Fibroblast of peridontal ligament (primary cell): ENCODE data around the gene FBXL13.
"Not testable (repeated sequence)": the region's sequence is repeated elsewhere in the genome, so short reads cannot be mapped to it uniquely, and the experiment has no call there.

Experiments used
- DNase-seq: peaks from one replicate; pipeline ENCODE4 v3.0.0-alpha.2; 2010; ENCODE audit errors: extremely low read depth

Gene FBXL13

GRCh38 chr7:102819151-102819550, 255.4 kb downstream of the FBXL13 start:
- no peak for DNase-seq

- no peak for DNase-seq
Observed at GRCh38 chr7:102817616-102818573, 256.7 kb downstream of the FBXL13 start.

GRCh38 chr7:102814025-102814471, 260.5 kb downstream of the FBXL13 start:
- peak; percentile 37 for DNase-seq

- no peak for DNase-seq
Observed at GRCh38 chr7:102813191-102814024, 261.2 kb downstream of the FBXL13 start.

GRCh38 chr7:102811942-102812678, 262.5 kb downstream of the FBXL13 start:
- DNase-seq: no peak

GRCh38 chr7:102810916-102811315, 263.7 kb downstream of the FBXL13 start:
- peak; percentile 15 for DNase-seq

GRCh38 chr7:102806613-102807012, 268.0 kb downstream of the FBXL13 start:
- no peak for DNase-seq

- peak; percentile 57 for DNase-seq
Observed at GRCh38 chr7:102795987-102796595, 278.5 kb downstream of the FBXL13 start.

GRCh38 chr7:102794567-102794966, 280.0 kb downstream of the FBXL13 start:
- DNase-seq: not testable (repeated sequence)

GRCh38 chr7:102791831-102792230, 282.8 kb downstream of the FBXL13 start:
- not testable (repeated sequence) for DNase-seq

- DNase-seq: not testable (repeated sequence)
Observed at GRCh38 chr7:102791367-102791766, 283.2 kb downstream of the FBXL13 start.

- not testable (repeated sequence) for DNase-seq
Observed at GRCh38 chr7:102790364-102791100, 284.1 kb downstream of the FBXL13 start.

GRCh38 chr7:102788770-102789169, 285.8 kb downstream of the FBXL13 start:
- not testable (repeated sequence) for DNase-seq

GRCh38 chr7:102780926-102781325, 293.7 kb downstream of the FBXL13 start:
- not testable (repeated sequence) for DNase-seq

- peak; percentile 11 for DNase-seq
Observed at GRCh38 chr7:102778663-102779062, 295.9 kb downstream of the FBXL13 start.

- DNase-seq: not testable (repeated sequence)
Observed at GRCh38 chr7:102776217-102776616, 298.4 kb downstream of the FBXL13 start.

- DNase-seq: not testable (repeated sequence)
Observed at GRCh38 chr7:102770467-102770866, 304.1 kb downstream of the FBXL13 start.

- DNase-seq: not testable (repeated sequence)
Observed at GRCh38 chr7:102769657-102770192, 304.9 kb downstream of the FBXL13 start.

GRCh38 chr7:102763295-102763905, 311.2 kb downstream of the FBXL13 start:
- not testable (repeated sequence) for DNase-seq
